ENCODE measurements around the gene AFF3.

The AFF3 gene

GRCh38 chr2:99857372-99857771 is 285.0 kb downstream of the AFF3 start:
- DNase-seq (ENCODE audit: low read depth): no peak

- DNase-seq (ENCODE audit: low read depth): no peak
Measured at GRCh38 chr2:99856119-99856518, 286.3 kb downstream of the AFF3 start.

- DNase-seq (ENCODE audit: low read depth): no peak
Measured at GRCh38 chr2:99854236-99854852, 288.0 kb downstream of the AFF3 start.

GRCh38 chr2:99852956-99853355 is 289.4 kb downstream of the AFF3 start:
- DNase-seq (ENCODE audit: low read depth): no peak

- DNase-seq (ENCODE audit: low read depth): no peak
Measured at GRCh38 chr2:99852376-99852934, 289.9 kb downstream of the AFF3 start.

GRCh38 chr2:99851811-99852210 is 290.6 kb downstream of the AFF3 start:
- no peak for DNase-seq (ENCODE audit: low read depth)

- no peak for DNase-seq (ENCODE audit: low read depth)
Measured at GRCh38 chr2:99851089-99851488, 291.3 kb downstream of the AFF3 start.

- DNase-seq (ENCODE audit: low read depth): no peak
Measured at GRCh38 chr2:99850084-99850710, 292.2 kb downstream of the AFF3 start.

- no peak for DNase-seq (ENCODE audit: low read depth)
Measured at GRCh38 chr2:99846462-99847107, 295.8 kb downstream of the AFF3 start.

- DNase-seq (ENCODE audit: low read depth): no peak
Measured at GRCh38 chr2:99845296-99845695, 297.1 kb downstream of the AFF3 start.

- DNase-seq (ENCODE audit: low read depth): no peak
Measured at GRCh38 chr2:99842451-99842850, 299.9 kb downstream of the AFF3 start.

- DNase-seq (ENCODE audit: low read depth): no peak
Measured at GRCh38 chr2:99841749-99842148, 300.6 kb downstream of the AFF3 start.

- no peak for DNase-seq (ENCODE audit: low read depth)
Measured at GRCh38 chr2:99840831-99841230, 301.6 kb downstream of the AFF3 start.

- no peak for DNase-seq (ENCODE audit: low read depth)
Measured at GRCh38 chr2:99836690-99837605, 305.4 kb downstream of the AFF3 start.

- DNase-seq (ENCODE audit: low read depth): no peak
Measured at GRCh38 chr2:99834426-99834825, 308.0 kb downstream of the AFF3 start.

- no peak for DNase-seq (ENCODE audit: low read depth)
Measured at GRCh38 chr2:99833586-99834201, 308.7 kb downstream of the AFF3 start.

GRCh38 chr2:99832926-99833325 is 309.5 kb downstream of the AFF3 start:
- DNase-seq (ENCODE audit: low read depth): no peak

- DNase-seq (ENCODE audit: low read depth): no peak
Measured at GRCh38 chr2:99831772-99832171, 310.6 kb downstream of the AFF3 start.

- DNase-seq (ENCODE audit: low read depth): no peak
Measured at GRCh38 chr2:99827296-99827999, 314.9 kb downstream of the AFF3 start.

GRCh38 chr2:99825630-99826029 is 316.8 kb downstream of the AFF3 start:
- no peak for DNase-seq (ENCODE audit: low read depth)

GRCh38 chr2:99824758-99825157 is 317.6 kb downstream of the AFF3 start:
- no peak for DNase-seq (ENCODE audit: low read depth)
